Hepatocyte (in vitro differentiated cells): ENCODE measurements around the gene TACC3. TPM values are rescaled to one million over a fixed set of nuclear protein-coding genes. Genes with fewer than 3 reads are reported as not detected.

Experiments
- DNase-seq: peaks from one replicate; pipeline ENCODE4 v3.0.0-alpha.2; 2016; ENCODE audit warnings: low spot score
- H2AFZ ChIP-seq: fragments of 200-600 bp; sonication (generic); 2 replicates; pipeline ENCODE4 v1.6.0; 2016; ENCODE audit warnings: antibody characterized with exemption, mild to moderate bottlenecking
- H3K27ac ChIP-seq: fragments of 200-600 bp; sonication (generic); 2 replicates; pipeline ENCODE4 v1.5.1; 2016; ENCODE audit warnings: mild to moderate bottlenecking
- H3K27me3 ChIP-seq: fragments of 200-600 bp; sonication (generic); 2 replicates; pipeline ENCODE4 v1.6.1; 2016
- H3K36me3 ChIP-seq: fragments of 200-600 bp; sonication (generic); replicated peaks from 2 replicates; pipeline ENCODE4 v1.5.1; 2016; ENCODE audit warnings: low read depth; ENCODE audit not compliant: insufficient read depth
- H3K4me1 ChIP-seq: fragments of 200-600 bp; sonication (generic); 2 replicates; pipeline ENCODE4 v1.5.1; 2016; ENCODE audit warnings: mild to moderate bottlenecking, moderate library complexity; ENCODE audit not compliant: insufficient read depth
- H3K4me2 ChIP-seq: fragments of 200-600 bp; sonication (generic); 2 replicates; pipeline ENCODE4 v1.6.0; 2016
- H3K4me3 ChIP-seq: fragments of 200-600 bp; sonication (generic); 2 replicates; pipeline ENCODE4 v1.5.1; 2016; ENCODE audit warnings: mild to moderate bottlenecking
- H3K79me2 ChIP-seq: fragments of 200-600 bp; sonication (generic); 2 replicates; pipeline ENCODE4 v1.6.0; 2017; ENCODE audit warnings: mild to moderate bottlenecking
- H3K9me2 ChIP-seq: fragments of 200-600 bp; sonication (generic); replicated peaks from 2 replicates; pipeline ENCODE4 v1.6.0; 2017; ENCODE audit warnings: mild to moderate bottlenecking; ENCODE audit not compliant: insufficient read depth
- H3K9me3 ChIP-seq: fragments of 200-600 bp; sonication (generic); 2 replicates; pipeline ENCODE4 v1.5.1; 2016; ENCODE audit warnings: low read depth, mild to moderate bottlenecking
- H4K20me1 ChIP-seq: fragments of 200-600 bp; sonication (generic); 2 replicates; pipeline ENCODE4 v1.6.0; 2016; ENCODE audit warnings: mild to moderate bottlenecking; ENCODE audit not compliant: insufficient read depth, poor library complexity, severe bottlenecking
- CTCF ChIP-seq: fragments of 200-600 bp; sonication (generic); IDR thresholded peaks from 2 replicates; pipeline ENCODE4 v1.5.1; 2016; ENCODE audit warnings: antibody characterized with exemption, mild to moderate bottlenecking; ENCODE audit not compliant: poor library complexity
- EZH2 ChIP-seq: fragments of 200-600 bp; sonication (generic); IDR thresholded peaks from 2 replicates; pipeline ENCODE4 v1.6.1; 2016; ENCODE audit warnings: antibody characterized with exemption, mild to moderate bottlenecking, borderline replicate concordance
- EZH2phosphoT487 ChIP-seq: fragments of 200-600 bp; sonication (generic); IDR thresholded peaks from one replicate; pipeline ENCODE4 v1.6.1; 2018; ENCODE audit warnings: antibody characterized with exemption, mild to moderate bottlenecking, low read depth, moderate library complexity; ENCODE audit not compliant: unreplicated experiment, severe bottlenecking
- WGBS: methylation state at CpG from one replicate; pipeline ENCODE4 v1.1.6; 2016; ENCODE audit warnings: low lambda C conversion rate; ENCODE audit errors: missing lambda C conversion rate; 5-methylcytosine and 5-hydroxymethylcytosine counted together
- polyA plus RNA-seq: library from polyadenylated mRNA; unstranded; fragments of >200 nt; fragmentation: Nextera tagmentation; extraction: Ambion mirVana; gene quantifications from 2 replicates; pipeline ENCODE4 v1.2.1, GENCODE V29; 2016
- total RNA-seq: library from RNA; depleted of rRNA; stranded (reverse); fragments of >200 nt; gene quantifications from 2 replicates; pipeline ENCODE4 v1.2.3, GENCODE V29; 2014

Gene TACC3
- total and polyA plus RNA-seq, 2 experiments from 2014 or later = 9.3 to 14.8 TPM

GRCh38 chr4:1705732-1706131 lies 15.6 kb upstream of the TACC3 start:
- Histone ChIP-seq H3K27me3 (no peaks in the 10 kb centered on the region), H4K20me1 (peaks cover 50% of the 10 kb centered on the region), H3K4me2 (no peak overlapping the region), H3K4me3 (no peak overlapping the region), H3K9me2 (no peaks in the 10 kb centered on the region), H3K27ac (no peak overlapping the region), H2AFZ (no peak overlapping the region), H3K79me2 (peaks cover 92% of the 10 kb centered on the region), H3K36me3 (no peaks in the 10 kb centered on the region), H3K9me3 (no peaks in the 10 kb centered on the region), H3K4me1 (peaks cover 31% of the 10 kb centered on the region)
- TF ChIP-seq CTCF = no peak
- no peak for TF ChIP-seq EZH2
- TF ChIP-seq EZH2phosphoT487 = no peak
- DNase-seq = no peak
- WGBS = 96% methylated on average over 6 of the region's 6 CpGs

GRCh38 chr4:1706358-1706757 lies 15.0 kb upstream of the TACC3 start:
- Histone ChIP-seq H3K79me2 (peaks cover 94% of the 10 kb centered on the region), H2AFZ (no peak overlapping the region), H4K20me1 (peaks cover 50% of the 10 kb centered on the region), H3K4me2 (no peak overlapping the region), H3K27ac (no peak overlapping the region), H3K27me3 (no peaks in the 10 kb centered on the region), H3K9me3 (no peaks in the 10 kb centered on the region), H3K36me3 (no peaks in the 10 kb centered on the region), H3K4me3 (no peak overlapping the region), H3K4me1 (peaks cover 32% of the 10 kb centered on the region), H3K9me2 (no peaks in the 10 kb centered on the region)
- WGBS = 91% methylated on average over 6 of the region's 6 CpGs
- TF ChIP-seq CTCF = no peak
- TF ChIP-seq EZH2phosphoT487 = no peak
- no peak for TF ChIP-seq EZH2
- no peak for DNase-seq

GRCh38 chr4:1708581-1708980 lies 12.7 kb upstream of the TACC3 start:
- H3K4me3 ChIP-seq = no peak overlapping the region
- DNase-seq = no peak
- peak overlapping the region; percentile 95 for H3K4me2 ChIP-seq
- TF ChIP-seq EZH2 (no peak), CTCF (no peak), EZH2phosphoT487 (no peak)
- no peaks in the 10 kb centered on the region for H3K27me3 ChIP-seq
- H2AFZ ChIP-seq = no peak overlapping the region
- peaks cover 82% of the 10 kb centered on the region for H3K79me2 ChIP-seq
- no peaks in the 10 kb centered on the region for H3K9me2 ChIP-seq
- H3K27ac ChIP-seq = peak overlapping the region; percentile 54
- H3K36me3 ChIP-seq = no peaks in the 10 kb centered on the region
- no peaks in the 10 kb centered on the region for H3K9me3 ChIP-seq
- H3K4me1 ChIP-seq = peaks cover 32% of the 10 kb centered on the region
- WGBS = 7% methylated on average over 1 of the region's 1 CpG
- H4K20me1 ChIP-seq = peaks cover 38% of the 10 kb centered on the region

- WGBS = 16% methylated on average over 22 of the region's 22 CpGs
- peak overlapping the region; percentile 79 for H3K4me3 ChIP-seq
- no peak for DNase-seq
- H3K27me3 ChIP-seq = no peaks in the 10 kb centered on the region
- H3K4me1 ChIP-seq = peaks cover 32% of the 10 kb centered on the region
- H2AFZ ChIP-seq = peak overlapping the region; percentile 67
- no peaks in the 10 kb centered on the region for H3K9me2 ChIP-seq
- H4K20me1 ChIP-seq = peaks cover 26% of the 10 kb centered on the region
- no peaks in the 10 kb centered on the region for H3K36me3 ChIP-seq
- H3K79me2 ChIP-seq = peaks cover 68% of the 10 kb centered on the region
- H3K4me2 ChIP-seq = peak overlapping the region; percentile 95
- no peaks in the 10 kb centered on the region for H3K9me3 ChIP-seq
- TF ChIP-seq EZH2 (no peak), EZH2phosphoT487 (no peak), CTCF (no peak)
- H3K27ac ChIP-seq = peak overlapping the region; percentile 100
Observed at GRCh38 chr4:1711055-1711570, 10.2 kb upstream of the TACC3 start.
